Thymus (tissue), 11 donors: ENCODE results near the gene FBXO34. TPM values are rescaled to one million over a fixed set of nuclear protein-coding genes. Genes with fewer than 3 reads are reported as not detected.

Experiments used
- DNase-seq, 9 donors: peaks; one replicate each; pipeline ENCODE4 v3.0.0-alpha.2; 2013; ENCODE audit warnings: low spot score in 9 of 9, low read depth in 6 of 9, missing footprints in 1 of 9
- H3K27ac ChIP-seq, 2 donors: one replicate each; pipeline ENCODE4 v1.5.1; 2013; ENCODE audit warnings: control low read depth in 1 of 2, low read depth in 1 of 2, low read length in 1 of 2, mild to moderate bottlenecking in 1 of 2, moderate library complexity in 1 of 2
- H3K27me3 ChIP-seq, 2 donors: one replicate each; pipeline ENCODE4 v1.5.1; 2013; ENCODE audit warnings: low read length in 1 of 2; ENCODE audit not compliant: control insufficient read depth in 2 of 2, insufficient read depth in 1 of 2
- H3K36me3 ChIP-seq, 2 donors: one replicate each; pipeline ENCODE4 v1.5.1; 2013; ENCODE audit warnings: low read length in 1 of 2, mild to moderate bottlenecking in 1 of 2, moderate library complexity in 1 of 2; ENCODE audit not compliant: control insufficient read depth in 2 of 2, insufficient read depth in 2 of 2
- H3K4me1 ChIP-seq, 2 donors: one replicate each; pipeline ENCODE4 v1.5.1; 2013; ENCODE audit warnings: low read length in 2 of 2; ENCODE audit not compliant: control insufficient read depth in 2 of 2, insufficient read depth in 2 of 2
- H3K4me3 ChIP-seq, 2 donors: one replicate each; pipeline ENCODE4 v1.5.1; 2013; ENCODE audit warnings: low read length in 2 of 2, control low read depth in 1 of 2, mild to moderate bottlenecking in 1 of 2
- H3K9me3 ChIP-seq, 2 donors: one replicate each; pipeline ENCODE4 v1.5.1; 2013; ENCODE audit warnings: low read length in 1 of 2, mild to moderate bottlenecking in 1 of 2; ENCODE audit not compliant: control insufficient read depth in 2 of 2, insufficient read depth in 1 of 2
- WGBS: extraction: QIAGEN DNeasy Blood & Tissue Kit; methylation state at CpG from one replicate; pipeline ENCODE4 v1.1.7; 2013; 5-methylcytosine and 5-hydroxymethylcytosine counted together
- polyA plus RNA-seq: library from polyadenylated mRNA; stranded (reverse); fragments of 200-250 nt; gene quantifications from one replicate; pipeline ENCODE4 v1.2.3, GENCODE V29; 2013
- total RNA-seq: library from RNA; stranded (reverse); fragments of 120-200 nt; gene quantifications from one replicate; pipeline ENCODE4 v1.2.4, GENCODE V29; 2013
- donor health status: healthy.

Gene FBXO34
- total and polyA plus RNA-seq, 2 donors: 15.8 to 23.3 TPM

DNA sequence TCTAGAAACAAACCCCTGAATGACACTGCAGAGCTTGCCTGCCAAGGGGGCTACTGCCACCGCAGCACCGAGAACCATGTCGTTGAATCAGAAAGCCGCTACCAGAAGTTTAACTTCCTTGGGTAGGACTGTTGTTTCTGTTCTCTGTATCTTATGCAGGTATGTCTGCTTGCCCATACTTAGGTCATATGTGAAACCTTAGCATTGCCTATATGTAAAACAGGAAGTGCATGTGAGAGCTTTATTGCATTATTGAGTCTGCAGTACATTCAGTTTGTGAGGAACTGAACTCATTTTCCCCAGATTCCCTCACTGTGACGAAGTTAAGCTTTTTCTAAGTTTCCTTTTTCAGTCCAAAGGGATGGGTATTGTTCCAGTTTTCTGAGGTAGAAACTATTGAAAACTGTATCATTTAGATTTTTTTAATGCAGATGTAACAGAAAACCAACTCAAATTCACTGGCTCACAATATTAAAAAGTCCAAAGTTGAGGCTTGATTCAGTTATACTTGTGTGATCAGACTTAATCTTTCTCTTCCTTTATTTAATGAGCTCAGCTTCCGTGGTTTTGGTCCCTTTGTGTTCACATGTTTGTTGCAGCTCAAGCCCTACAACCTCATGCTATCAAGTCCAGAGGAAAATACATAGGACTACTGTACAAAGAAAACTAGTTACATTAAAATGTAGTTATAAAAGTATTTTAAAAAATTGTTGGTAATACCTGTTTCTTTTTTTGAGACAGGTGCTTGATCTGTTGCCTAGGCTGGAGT lies 6.9 kb downstream of the FBXO34 start:
- Histone ChIP-seq H3K4me1 (peaks cover 5 to 7% of the 10 kb centered on the region in 2 donors), H3K4me3 (no peak overlapping the region), H3K27me3 (no peaks in the 10 kb centered on the region), H3K9me3 (no peaks in the 10 kb centered on the region), H3K36me3 (no peaks in the 10 kb centered on the region), H3K27ac (peak overlapping the region in 1 of 2 donors; percentile 21)
- 66% methylated on average over 6 of the region's 6 CpGs for WGBS
- DNase-seq: peak in 3 of 9 donors; percentile 1 to 37 (median 15)

GRCh38 chr14:55279384-55279783 lies 8.2 kb downstream of the FBXO34 start:
- Histone ChIP-seq H3K4me1 (peaks cover 3% of the 10 kb centered on the region in 2 donors), H3K36me3 (no peaks in the 10 kb centered on the region), H3K27me3 (no peaks in the 10 kb centered on the region), H3K27ac (no peak overlapping the region), H3K9me3 (no peaks in the 10 kb centered on the region), H3K4me3 (no peak overlapping the region)
- 99% methylated on average over 1 of the region's 1 CpG for WGBS
- no peak for DNase-seq

DNA sequence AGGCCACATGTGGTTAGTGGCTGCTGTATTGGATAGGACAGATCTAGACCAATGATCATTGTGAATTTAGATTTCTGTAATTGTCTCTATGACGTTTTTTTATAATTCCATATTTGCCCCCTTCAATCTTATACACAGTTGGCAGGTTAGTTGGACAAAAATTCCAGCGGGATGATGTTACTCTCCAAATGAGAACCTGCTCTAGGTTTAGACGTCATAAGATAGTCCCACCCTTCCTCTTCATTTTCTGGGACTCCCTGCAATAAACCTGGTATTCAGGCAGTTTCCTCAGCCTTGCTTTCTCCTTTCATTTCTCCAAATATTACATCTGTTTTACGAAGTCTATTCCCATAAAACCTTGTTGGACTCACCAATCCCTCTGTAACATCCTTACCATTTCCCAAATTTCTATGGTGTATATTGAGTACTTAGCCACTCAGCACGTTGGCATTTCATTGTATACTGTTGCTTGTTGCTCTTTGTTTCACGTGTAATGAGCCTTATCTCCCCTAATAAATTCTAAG lies 10.2 kb downstream of the FBXO34 start:
- 98% methylated on average over 6 of the region's 6 CpGs for WGBS
- no peaks in the 10 kb centered on the region for H3K27me3 ChIP-seq
- H3K4me1 ChIP-seq: peaks cover 3% of the 10 kb centered on the region in 2 donors
- no peaks in the 10 kb centered on the region for H3K9me3 ChIP-seq
- H3K36me3 ChIP-seq: peaks cover 0 to 7% of the 10 kb centered on the region in 2 donors
- H3K27ac ChIP-seq: no peak overlapping the region
- DNase-seq: no peak
- H3K4me3 ChIP-seq: no peak overlapping the region

DNA sequence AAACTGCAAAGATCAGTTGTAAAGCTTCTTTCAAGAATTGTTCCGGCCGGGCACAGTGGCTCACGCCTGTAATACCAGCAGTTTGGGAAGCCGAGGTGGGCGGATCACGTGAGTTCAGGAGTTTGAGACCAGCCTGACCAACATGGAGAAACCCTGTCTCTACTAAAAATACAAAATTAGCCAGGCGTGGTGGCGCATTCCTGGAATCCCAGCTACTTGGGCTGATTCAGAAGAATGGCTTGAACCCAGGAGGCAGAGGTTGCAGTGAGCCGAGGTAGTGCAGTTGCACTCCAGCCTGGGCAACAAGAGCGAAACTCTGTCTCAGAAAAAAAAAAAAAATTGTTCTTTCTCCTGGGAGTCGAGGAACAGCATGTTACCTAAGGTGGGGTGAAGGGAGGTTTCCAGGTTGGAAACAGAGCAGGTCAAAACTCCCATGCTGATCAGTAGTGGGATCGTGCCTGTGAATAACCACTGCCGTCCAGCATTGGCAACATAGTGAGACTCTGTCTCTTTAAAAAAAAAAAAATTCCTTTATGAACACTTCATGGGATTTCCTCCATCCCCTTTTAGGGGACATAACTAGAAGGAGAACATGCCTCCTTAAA lies 13.9 kb downstream of the FBXO34 start:
- Histone ChIP-seq H3K4me1 (no peaks in the 10 kb centered on the region), H3K36me3 (peaks cover 0 to 7% of the 10 kb centered on the region in 2 donors), H3K4me3 (no peak overlapping the region), H3K9me3 (no peaks in the 10 kb centered on the region), H3K27me3 (no peaks in the 10 kb centered on the region), H3K27ac (no peak overlapping the region)
- DNase-seq: no peak
- WGBS: 94% methylated on average over 13 of the region's 13 CpGs

DNA sequence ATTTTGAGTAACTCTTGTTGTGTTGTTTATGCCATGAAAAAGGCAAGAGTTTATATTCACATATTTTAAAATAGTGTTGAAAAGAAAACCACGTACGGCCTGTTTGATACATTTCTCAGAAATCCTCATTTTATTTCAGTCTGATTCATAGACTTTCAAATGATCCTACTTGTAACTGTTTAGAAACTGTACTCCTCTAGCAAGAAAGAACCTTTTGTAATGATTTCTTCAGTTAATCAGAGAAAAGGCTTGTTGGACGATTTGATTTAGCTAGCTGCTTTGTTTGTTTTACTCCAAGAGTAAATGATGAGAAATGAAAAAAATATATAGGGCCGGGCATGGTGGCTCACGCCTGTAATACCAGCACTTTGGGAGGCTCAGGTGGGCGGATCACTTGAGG lies 17.2 kb downstream of the FBXO34 start:
- no peak overlapping the region for H3K27ac ChIP-seq
- H3K27me3 ChIP-seq: no peaks in the 10 kb centered on the region
- H3K4me3 ChIP-seq: no peak overlapping the region
- H3K36me3 ChIP-seq: peaks cover 0 to 7% of the 10 kb centered on the region in 2 donors
- no peak for DNase-seq
- WGBS: 97% methylated on average over 6 of the region's 6 CpGs
- no peaks in the 10 kb centered on the region for H3K4me1 ChIP-seq
- H3K9me3 ChIP-seq: no peaks in the 10 kb centered on the region

GRCh38 chr14:55291480-55292081 lies 20.4 kb downstream of the FBXO34 start:
- Histone ChIP-seq H3K27ac (no peak overlapping the region), H3K36me3 (no peaks in the 10 kb centered on the region), H3K4me3 (no peak overlapping the region), H3K27me3 (no peaks in the 10 kb centered on the region), H3K4me1 (peaks cover 0 to 4% of the 10 kb centered on the region in 2 donors), H3K9me3 (no peaks in the 10 kb centered on the region)
- DNase-seq: no peak
- 100% methylated on average over 3 of the region's 3 CpGs for WGBS

- Histone ChIP-seq H3K4me1 (peaks cover 0 to 4% of the 10 kb centered on the region in 2 donors), H3K27ac (no peak overlapping the region), H3K27me3 (no peaks in the 10 kb centered on the region), H3K9me3 (no peaks in the 10 kb centered on the region), H3K4me3 (no peak overlapping the region), H3K36me3 (peaks cover 4 to 7% of the 10 kb centered on the region in 2 donors)
- DNase-seq: peak in 2 of 9 donors; percentile 20 to 49
- WGBS: 7% methylated on average over 3 of the region's 3 CpGs
Observed at GRCh38 chr14:55294603-55295002, 23.4 kb downstream of the FBXO34 start.

- Histone ChIP-seq H3K4me1 (peaks cover 0 to 4% of the 10 kb centered on the region in 2 donors), H3K27me3 (no peaks in the 10 kb centered on the region), H3K27ac (no peak overlapping the region), H3K4me3 (no peak overlapping the region), H3K36me3 (peaks cover 4 to 7% of the 10 kb centered on the region in 2 donors), H3K9me3 (no peaks in the 10 kb centered on the region)
- peak in 2 of 9 donors; percentile 8 to 42 for DNase-seq
- WGBS: 80% methylated on average over 6 of the region's 6 CpGs
Observed at GRCh38 chr14:55297611-55298499, 26.6 kb downstream of the FBXO34 start.
